ENCODE data around the gene KLHL17. TPM values are rescaled to one million over a fixed set of nuclear protein-coding genes. Genes with fewer than 3 reads are reported as not detected.
A peak's percentile ranks its signal among the peaks of the same experiment; 100 is the strongest.

The KLHL17 gene
- total RNA-seq, 1 experiment from 2014 or later = 41.4 TPM

GRCh38 chr1:938088-938683, 22.2 kb upstream of the KLHL17 start:
- H3K4ac ChIP-seq (ENCODE audit: low read depth, low read length) = no peak overlapping the region
- H3K79me2 ChIP-seq (ENCODE audit: insufficient read depth, low read length) = no peaks in the 10 kb centered on the region
- no peak overlapping the region for H3K4me3 Mint-ChIP-seq
- peaks cover 57% of the 10 kb centered on the region for H3K27me3 ChIP-seq (ENCODE audit: insufficient read depth, low read length)
- H3K23me2 ChIP-seq (ENCODE audit: insufficient read length, low read depth, low read length, poor library complexity, severe bottlenecking) = peaks cover 6% of the 10 kb centered on the region
- no peak overlapping the region for H2BK15ac ChIP-seq (ENCODE audit: low read depth, low read length)
- no peak for TF ChIP-seq CTCF (conservative IDR thresholded peaks at IDR 0.05)
- H3K27ac Mint-ChIP-seq = peak overlapping the region in 1 of 3 experiments; percentile 40; a peak in 1 of 7 replicates
- peaks cover 73% of the 10 kb centered on the region for H3K27me3 Mint-ChIP-seq (ENCODE audit: low read depth)
- H3K9ac ChIP-seq (ENCODE audit: extremely low read depth, insufficient read length, low read length) = no peak overlapping the region
- H2AFZ ChIP-seq (ENCODE audit: low read length) = no peak overlapping the region
- H4K91ac ChIP-seq (ENCODE audit: insufficient read length, low read depth, low read length) = no peak overlapping the region
- H2BK5ac ChIP-seq (ENCODE audit: insufficient read length, low read length) = no peak overlapping the region
- DNase-seq = no peak
- no peaks in the 10 kb centered on the region for H3K4me1 ChIP-seq (ENCODE audit: insufficient read depth, low read length)
- peaks cover 0 to 2% (median 0%) of the 10 kb centered on the region in 3 experiments; a peak in 1 of 7 replicates for H3K36me3 Mint-ChIP-seq (ENCODE audit: insufficient read depth in 1 of 3, low read depth in 3 of 3)
- no peak overlapping the region for H4K5ac ChIP-seq (ENCODE audit: insufficient read length, low read depth, low read length)
- no peak overlapping the region for H3K56ac ChIP-seq (ENCODE audit: insufficient read length, low read depth, low read length)
- H3K14ac ChIP-seq (ENCODE audit: insufficient read depth, low read length) = no peak overlapping the region
- H3T11ph ChIP-seq (ENCODE audit: low read length) = no peak overlapping the region
- no peak overlapping the region for H3K18ac ChIP-seq (ENCODE audit: insufficient read length, low read depth, low read length)
- no peaks in the 10 kb centered on the region for H3K9me3 Mint-ChIP-seq
- no peaks in the 10 kb centered on the region for H3K79me1 ChIP-seq (ENCODE audit: insufficient read depth, low read depth, low read length, poor library complexity, severe bottlenecking)
- no peak overlapping the region for H3K23ac ChIP-seq (ENCODE audit: insufficient read length, low read depth, low read length)
- H3K4me2 ChIP-seq (ENCODE audit: insufficient read depth, insufficient read length, low read length) = no peak overlapping the region
- H3K9me3 ChIP-seq (ENCODE audit: control insufficient read depth, low read depth, low read length) = no peaks in the 10 kb centered on the region
- H3K27ac ChIP-seq (ENCODE audit: insufficient read length, low read depth, low read length) = no peak overlapping the region
- WGBS (ENCODE audit: extremely low coverage, insufficient read length, low lambda C conversion rate) = no CpG with 5 or more reads among the region's 15 CpGs
- H2BK12ac ChIP-seq (ENCODE audit: insufficient read length, low read depth, low read length) = no peak overlapping the region
- no peaks in the 10 kb centered on the region for H4K20me1 ChIP-seq (ENCODE audit: control insufficient read depth, insufficient read depth, insufficient read length)
- H3K4me1 Mint-ChIP-seq = peaks cover 9 to 43% of the 10 kb centered on the region in 2 experiments
- no peak overlapping the region for H2AK5ac ChIP-seq (ENCODE audit: insufficient read length, low read length)
- H2BK120ac ChIP-seq (ENCODE audit: low read depth, low read length, poor library complexity, severe bottlenecking) = no peak overlapping the region
- H4K8ac ChIP-seq (replicated peaks; ENCODE audit: insufficient read length, low read depth, low read length) = no peak overlapping the region
- H2BK20ac ChIP-seq (ENCODE audit: low read depth, low read length, poor library complexity, severe bottlenecking) = no peak overlapping the region

Data from H9 (cell line).